ENCODE data around the gene GFRA3.
"Not testable (repeated sequence)": the region's sequence is repeated elsewhere in the genome, so short reads cannot be mapped to it uniquely, and the experiment has no call there.

GFRA3 gene

GRCh38 chr5:138271281-138271680 is 3.1 kb downstream of the GFRA3 start:
- no peak overlapping the region for H3K27ac Mint-ChIP-seq
- peaks cover 6% of the 10 kb centered on the region for H3K4me1 Mint-ChIP-seq
- no peaks in the 10 kb centered on the region for H3K9me3 Mint-ChIP-seq
- H3K4me3 Mint-ChIP-seq, result no peak overlapping the region
- peaks cover 17% of the 10 kb centered on the region for H3K27me3 Mint-ChIP-seq
- no peaks in the 10 kb centered on the region for H3K36me3 Mint-ChIP-seq

GRCh38 chr5:138264183-138264582 is 10.2 kb downstream of the GFRA3 start:
- Mint-ChIP-seq H3K27me3 (peaks cover 3% of the 10 kb centered on the region), H3K36me3 (no peaks in the 10 kb centered on the region), H3K9me3 (no peaks in the 10 kb centered on the region), H3K27ac (no peak overlapping the region), H3K4me1 (no peaks in the 10 kb centered on the region), H3K4me3 (no peak overlapping the region)

- Mint-ChIP-seq H3K4me3 (no peak overlapping the region), H3K4me1 (no peaks in the 10 kb centered on the region), H3K9me3 (no peaks in the 10 kb centered on the region), H3K27ac (no peak overlapping the region), H3K36me3 (no peaks in the 10 kb centered on the region), H3K27me3 (peaks cover 2% of the 10 kb centered on the region)
Observed at GRCh38 chr5:138263581-138263980, 10.8 kb downstream of the GFRA3 start.

- no peaks in the 10 kb centered on the region for H3K9me3 Mint-ChIP-seq
- no peak overlapping the region for H3K27ac Mint-ChIP-seq
- H3K4me3 Mint-ChIP-seq, result no peak overlapping the region
- no peaks in the 10 kb centered on the region for H3K36me3 Mint-ChIP-seq
- H3K27me3 Mint-ChIP-seq, result no peaks in the 10 kb centered on the region
- no peaks in the 10 kb centered on the region for H3K4me1 Mint-ChIP-seq
Observed at GRCh38 chr5:138258704-138259292, 15.6 kb downstream of the GFRA3 start.

GRCh38 chr5:138257583-138257982 is 16.8 kb downstream of the GFRA3 start:
- H3K27ac Mint-ChIP-seq, result no peak overlapping the region
- no peaks in the 10 kb centered on the region for H3K9me3 Mint-ChIP-seq
- no peaks in the 10 kb centered on the region for H3K27me3 Mint-ChIP-seq
- H3K36me3 Mint-ChIP-seq, result no peaks in the 10 kb centered on the region
- H3K4me3 Mint-ChIP-seq, result no peak overlapping the region
- no peaks in the 10 kb centered on the region for H3K4me1 Mint-ChIP-seq

- no peaks in the 10 kb centered on the region for H3K27me3 Mint-ChIP-seq
- no peaks in the 10 kb centered on the region for H3K9me3 Mint-ChIP-seq
- no peaks in the 10 kb centered on the region for H3K4me1 Mint-ChIP-seq
- H3K4me3 Mint-ChIP-seq, result no peak overlapping the region
- no peak overlapping the region for H3K27ac Mint-ChIP-seq
- no peaks in the 10 kb centered on the region for H3K36me3 Mint-ChIP-seq
Observed at GRCh38 chr5:138252944-138253343, 21.5 kb downstream of the GFRA3 start.

GRCh38 chr5:138247800-138248199 is 26.6 kb downstream of the GFRA3 start:
- peaks cover 15% of the 10 kb centered on the region for H3K27me3 Mint-ChIP-seq
- not testable (repeated sequence) for H3K36me3 Mint-ChIP-seq, H3K4me1 Mint-ChIP-seq, H3K9me3 Mint-ChIP-seq, H3K4me3 Mint-ChIP-seq, H3K27ac Mint-ChIP-seq

GRCh38 chr5:138246822-138247221 is 27.6 kb downstream of the GFRA3 start:
- H3K36me3 Mint-ChIP-seq, result no peaks in the 10 kb centered on the region
- H3K4me1 Mint-ChIP-seq, result peaks cover 4% of the 10 kb centered on the region
- H3K4me3 Mint-ChIP-seq, result no peak overlapping the region
- H3K9me3 Mint-ChIP-seq, result no peaks in the 10 kb centered on the region
- H3K27me3 Mint-ChIP-seq, result peaks cover 19% of the 10 kb centered on the region
- H3K27ac Mint-ChIP-seq, result no peak overlapping the region

GRCh38 chr5:138246334-138246733 is 28.1 kb downstream of the GFRA3 start:
- H3K4me1 Mint-ChIP-seq, result peaks cover 6% of the 10 kb centered on the region
- no peak overlapping the region for H3K4me3 Mint-ChIP-seq

GRCh38 chr5:138245717-138246116 is 28.7 kb downstream of the GFRA3 start:
- Mint-ChIP-seq H3K27ac (no peak overlapping the region), H3K36me3 (no peaks in the 10 kb centered on the region), H3K27me3 (peaks cover 25% of the 10 kb centered on the region), H3K4me3 (no peak overlapping the region), H3K9me3 (no peaks in the 10 kb centered on the region), H3K4me1 (peaks cover 12% of the 10 kb centered on the region)

More at GRCh38 chr5:138246334-138246733, 28.1 kb downstream of the GFRA3 start:
- no peaks in the 10 kb centered on the region for H3K36me3 Mint-ChIP-seq
- H3K9me3 Mint-ChIP-seq, result no peaks in the 10 kb centered on the region
- H3K27ac Mint-ChIP-seq, result no peak overlapping the region
- H3K27me3 Mint-ChIP-seq, result peaks cover 19% of the 10 kb centered on the region

GRCh38 chr5:138243794-138244193 is 30.6 kb downstream of the GFRA3 start:
- H3K27me3 Mint-ChIP-seq, result peaks cover 37% of the 10 kb centered on the region
- no peak overlapping the region for H3K4me3 Mint-ChIP-seq
- H3K27ac Mint-ChIP-seq, result no peak overlapping the region
- peaks cover 16% of the 10 kb centered on the region for H3K4me1 Mint-ChIP-seq
- H3K9me3 Mint-ChIP-seq, result no peaks in the 10 kb centered on the region
- H3K36me3 Mint-ChIP-seq, result no peaks in the 10 kb centered on the region

- Mint-ChIP-seq H3K36me3 (no peaks in the 10 kb centered on the region), H3K27ac (no peak overlapping the region), H3K27me3 (peaks cover 40% of the 10 kb centered on the region), H3K9me3 (no peaks in the 10 kb centered on the region), H3K4me3 (peak overlapping the region; percentile 62), H3K4me1 (peaks cover 16% of the 10 kb centered on the region)
Observed at GRCh38 chr5:138241688-138242571, 32.5 kb downstream of the GFRA3 start.

- peak overlapping the region; percentile 62 for H3K4me3 Mint-ChIP-seq
- H3K9me3 Mint-ChIP-seq, result no peaks in the 10 kb centered on the region
- peaks cover 40% of the 10 kb centered on the region for H3K27me3 Mint-ChIP-seq
- peaks cover 16% of the 10 kb centered on the region for H3K4me1 Mint-ChIP-seq
- H3K27ac Mint-ChIP-seq, result no peak overlapping the region
- H3K36me3 Mint-ChIP-seq, result no peaks in the 10 kb centered on the region
Observed at GRCh38 chr5:138240650-138241385, 33.6 kb downstream of the GFRA3 start.

GRCh38 chr5:138238034-138238433 is 36.4 kb downstream of the GFRA3 start:
- H3K36me3 Mint-ChIP-seq, result no peaks in the 10 kb centered on the region
- peaks cover 12% of the 10 kb centered on the region for H3K4me1 Mint-ChIP-seq
- no peak overlapping the region for H3K27ac Mint-ChIP-seq
- H3K4me3 Mint-ChIP-seq, result no peak overlapping the region
- H3K9me3 Mint-ChIP-seq, result no peaks in the 10 kb centered on the region
- peaks cover 28% of the 10 kb centered on the region for H3K27me3 Mint-ChIP-seq

GRCh38 chr5:138234651-138235050 is 39.8 kb downstream of the GFRA3 start:
- no peak overlapping the region for H3K4me3 Mint-ChIP-seq
- no peaks in the 10 kb centered on the region for H3K36me3 Mint-ChIP-seq
- H3K4me1 Mint-ChIP-seq, result no peaks in the 10 kb centered on the region
- H3K9me3 Mint-ChIP-seq, result no peaks in the 10 kb centered on the region
- H3K27me3 Mint-ChIP-seq, result peaks cover 15% of the 10 kb centered on the region
- no peak overlapping the region for H3K27ac Mint-ChIP-seq

- H3K27ac Mint-ChIP-seq, result no peak overlapping the region
- peaks cover 6% of the 10 kb centered on the region for H3K27me3 Mint-ChIP-seq
- no peaks in the 10 kb centered on the region for H3K9me3 Mint-ChIP-seq
- H3K4me1 Mint-ChIP-seq, result no peaks in the 10 kb centered on the region
- no peaks in the 10 kb centered on the region for H3K36me3 Mint-ChIP-seq
- H3K4me3 Mint-ChIP-seq, result no peak overlapping the region
Observed at GRCh38 chr5:138233280-138233679, 41.1 kb downstream of the GFRA3 start.

Data from activated naive CD4-positive, alpha-beta T cell treated with anti-CD3 and anti-CD28 coated beads, Interleukin-2, amount 50 U/mL, for 24 hours (primary cell).